Epithelial cell of prostate (primary cell): ENCODE data around the gene BCL2L14.

Experiments used
- DNase-seq: peaks from one replicate; pipeline ENCODE4 v3.0.0-alpha.2; 2011; ENCODE audit warnings: low read depth, low spot score
- H3K27ac ChIP-seq: fragments of 450-650 bp; 2 replicates; pipeline ENCODE4 v1.5.1; 2017; ENCODE audit warnings: mild to moderate bottlenecking

BCL2L14 gene

DNA sequence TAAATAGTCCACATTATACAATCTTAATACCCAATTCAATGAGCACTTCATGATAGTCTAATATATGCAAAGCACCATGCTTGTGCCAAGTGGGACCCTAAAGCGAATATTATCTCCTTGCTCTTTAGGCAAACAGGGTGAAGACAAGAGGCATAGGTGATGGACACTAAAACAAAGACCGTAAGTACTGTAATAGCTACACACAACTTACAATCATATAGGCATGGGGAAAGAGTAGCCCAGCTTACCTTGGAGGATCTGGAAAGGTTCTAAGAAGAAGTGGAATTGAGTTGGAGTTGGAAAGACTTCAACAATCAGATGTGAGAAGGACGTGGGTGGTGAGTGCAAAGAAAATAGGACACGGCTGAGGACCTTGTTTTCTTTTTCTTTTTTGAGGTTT, 19.1 kb upstream of the BCL2L14 start:
- no peak for DNase-seq
- H3K27ac ChIP-seq = no peak overlapping the region

DNA sequence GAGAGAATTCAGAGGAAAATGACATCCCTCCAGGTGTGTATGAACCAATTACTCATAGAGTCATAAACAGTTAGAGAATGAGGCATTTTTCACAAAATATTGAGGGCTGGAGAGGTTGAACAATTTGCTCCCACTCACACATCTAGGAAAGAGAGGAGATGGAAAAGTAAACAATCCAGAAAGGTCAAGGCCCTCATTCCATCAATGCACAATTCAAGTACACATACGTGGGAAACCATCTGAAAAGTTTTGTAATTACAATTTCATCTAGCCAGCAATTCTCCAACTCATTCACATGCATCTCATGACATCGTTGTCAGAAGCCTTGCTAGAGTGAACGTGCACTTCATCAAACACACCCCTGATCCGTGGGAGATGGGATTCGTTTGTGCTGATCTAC, 15.7 kb upstream of the BCL2L14 start:
- H3K27ac ChIP-seq = no peak overlapping the region
- no peak for DNase-seq

DNA sequence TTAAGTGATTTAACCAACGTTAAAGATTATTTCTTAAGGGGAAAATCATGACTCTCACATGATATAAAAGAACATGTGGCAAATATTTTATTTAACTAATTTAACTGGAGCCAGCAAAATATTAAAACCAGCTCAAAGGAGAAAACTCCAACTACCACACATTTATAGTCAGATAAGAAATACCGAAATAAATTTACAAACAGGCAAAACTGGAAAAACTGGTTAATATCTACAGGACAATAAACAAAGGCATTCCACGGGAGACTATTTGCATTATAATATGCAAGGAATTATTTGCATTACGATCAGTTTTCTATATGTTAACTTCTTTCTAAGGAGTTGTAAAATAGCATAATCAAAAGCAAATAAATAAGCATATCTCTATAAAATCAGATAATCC, 13.8 kb upstream of the BCL2L14 start:
- no peak for DNase-seq

DNA sequence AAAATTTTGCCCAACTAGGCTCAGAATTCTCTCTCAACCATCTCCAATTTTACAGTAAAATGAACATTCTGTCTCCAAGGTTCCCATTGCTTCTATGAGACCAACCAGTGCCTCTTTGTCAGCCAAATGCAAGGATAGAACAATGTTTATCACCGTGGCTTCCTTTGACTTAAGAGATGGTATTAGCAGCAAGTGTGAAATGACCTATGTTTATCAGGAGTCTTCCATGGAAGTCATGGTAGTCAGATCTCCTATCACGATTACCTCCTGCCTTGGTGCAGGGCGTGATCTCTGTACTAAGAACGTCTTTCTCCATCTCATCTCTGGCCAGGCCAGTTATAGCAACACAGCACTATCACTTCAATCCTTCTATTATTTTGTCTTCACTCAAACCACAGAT, 6.1 kb upstream of the BCL2L14 start:
- DNase-seq = no peak
- H3K27ac ChIP-seq = no peak overlapping the region

More for the DNA sequence above, 13.8 kb upstream of the BCL2L14 start:
- H3K27ac ChIP-seq = no peak overlapping the region

DNA sequence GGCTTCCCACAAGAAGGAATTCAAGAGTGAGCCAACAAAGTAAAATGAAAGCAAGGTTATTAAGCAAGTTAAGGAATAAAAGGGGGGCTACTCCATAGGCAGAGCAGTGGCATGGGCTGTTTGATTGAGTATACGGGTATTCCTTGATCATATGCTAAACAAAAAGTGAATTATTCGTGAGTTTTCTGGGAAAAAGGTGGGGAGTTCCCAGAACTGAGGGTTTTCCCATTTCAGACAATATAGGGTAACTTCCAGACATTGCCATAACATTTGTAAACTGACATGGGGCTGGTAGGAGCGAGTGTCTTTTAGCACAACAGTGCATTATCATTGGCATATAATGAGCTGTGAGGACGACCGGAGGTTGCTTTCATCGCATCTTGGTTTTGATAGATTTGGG, 2.0 kb upstream of the BCL2L14 start:
- H3K27ac ChIP-seq = no peak overlapping the region
- no peak for DNase-seq

DNA sequence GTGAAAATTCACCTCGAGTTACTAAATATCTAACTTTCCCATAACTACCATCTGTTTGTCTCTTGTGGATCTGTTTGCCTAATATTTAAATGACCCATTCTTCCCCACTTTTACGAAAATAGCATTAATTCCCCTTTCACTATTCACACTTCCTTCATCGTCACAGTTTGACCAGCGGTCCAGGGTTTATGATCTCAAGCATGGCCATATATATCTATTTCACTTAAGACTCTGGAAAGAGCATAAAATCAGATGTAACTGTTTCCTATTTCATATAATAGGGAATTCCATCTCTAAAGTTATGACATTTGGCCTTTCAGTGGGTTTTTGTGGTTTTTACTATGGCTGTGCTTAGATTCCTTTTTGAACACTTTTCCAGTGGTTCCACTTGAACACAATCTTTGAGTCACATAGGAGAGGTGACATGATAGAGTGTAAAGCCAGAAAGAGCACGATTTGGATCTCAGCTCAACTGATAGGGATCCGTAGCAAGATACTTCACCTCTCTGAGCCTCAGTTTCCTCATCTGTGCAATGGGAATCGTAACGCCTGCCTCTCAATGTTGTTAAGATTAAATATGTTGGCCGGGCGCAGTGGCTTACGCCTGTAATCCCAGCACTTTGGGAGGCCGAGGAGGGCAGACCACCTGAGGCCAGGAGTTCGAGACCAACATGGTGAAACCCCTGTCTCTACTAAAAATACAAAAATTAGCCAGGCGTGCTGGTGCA, 754 bp upstream of the BCL2L14 start:
- no peak for DNase-seq
- H3K27ac ChIP-seq = no peak overlapping the region

DNA sequence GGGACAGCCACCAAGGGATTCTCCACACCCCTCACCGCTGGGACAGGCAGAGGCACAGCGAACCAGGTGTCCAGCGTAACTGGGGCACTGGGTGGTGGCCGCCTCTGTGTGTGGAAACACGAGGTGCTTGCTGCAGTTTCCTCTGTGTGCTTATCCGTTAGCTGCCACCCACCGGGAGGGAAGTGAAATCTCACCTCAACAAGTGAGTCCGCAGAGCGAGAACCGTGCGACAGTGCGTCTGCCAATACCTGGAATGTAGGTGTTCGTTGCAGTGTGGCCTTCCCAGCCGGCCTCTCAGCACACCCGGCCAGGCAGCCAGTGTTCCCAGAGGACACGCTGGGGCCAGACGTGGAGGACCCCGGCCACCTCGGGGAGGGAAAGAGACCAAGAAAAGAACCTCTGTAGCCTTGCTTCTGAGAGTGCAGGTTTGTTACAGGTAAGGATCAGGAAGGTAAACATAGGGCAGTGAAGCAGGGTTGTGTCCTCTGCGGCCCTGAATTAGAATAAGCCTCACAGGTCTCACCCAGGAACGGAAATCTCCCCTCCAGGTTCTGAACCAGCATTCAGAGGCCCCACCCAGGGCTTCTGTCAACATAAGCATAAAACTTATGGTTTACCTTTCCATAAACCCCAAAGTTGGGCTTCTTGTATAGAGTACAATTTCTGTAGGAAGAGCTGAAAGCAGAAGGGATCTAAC, 1.5 kb downstream of the BCL2L14 start:
- no peak for DNase-seq
- H3K27ac ChIP-seq = no peak overlapping the region

DNA sequence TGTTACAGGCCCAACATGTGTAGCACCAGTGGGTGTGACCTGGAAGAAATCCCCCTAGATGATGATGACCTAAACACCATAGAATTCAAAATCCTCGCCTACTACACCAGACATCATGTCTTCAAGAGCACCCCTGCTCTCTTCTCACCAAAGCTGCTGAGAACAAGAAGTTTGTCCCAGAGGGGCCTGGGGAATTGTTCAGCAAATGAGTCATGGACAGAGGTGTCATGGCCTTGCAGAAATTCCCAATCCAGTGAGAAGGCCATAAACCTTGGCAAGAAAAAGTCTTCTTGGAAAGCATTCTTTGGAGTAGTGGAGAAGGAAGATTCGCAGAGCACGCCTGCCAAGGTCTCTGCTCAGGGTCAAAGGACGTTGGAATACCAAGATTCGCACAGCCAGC, 8.6 kb downstream of the BCL2L14 start:
- no peak for DNase-seq
- no peak overlapping the region for H3K27ac ChIP-seq

DNA sequence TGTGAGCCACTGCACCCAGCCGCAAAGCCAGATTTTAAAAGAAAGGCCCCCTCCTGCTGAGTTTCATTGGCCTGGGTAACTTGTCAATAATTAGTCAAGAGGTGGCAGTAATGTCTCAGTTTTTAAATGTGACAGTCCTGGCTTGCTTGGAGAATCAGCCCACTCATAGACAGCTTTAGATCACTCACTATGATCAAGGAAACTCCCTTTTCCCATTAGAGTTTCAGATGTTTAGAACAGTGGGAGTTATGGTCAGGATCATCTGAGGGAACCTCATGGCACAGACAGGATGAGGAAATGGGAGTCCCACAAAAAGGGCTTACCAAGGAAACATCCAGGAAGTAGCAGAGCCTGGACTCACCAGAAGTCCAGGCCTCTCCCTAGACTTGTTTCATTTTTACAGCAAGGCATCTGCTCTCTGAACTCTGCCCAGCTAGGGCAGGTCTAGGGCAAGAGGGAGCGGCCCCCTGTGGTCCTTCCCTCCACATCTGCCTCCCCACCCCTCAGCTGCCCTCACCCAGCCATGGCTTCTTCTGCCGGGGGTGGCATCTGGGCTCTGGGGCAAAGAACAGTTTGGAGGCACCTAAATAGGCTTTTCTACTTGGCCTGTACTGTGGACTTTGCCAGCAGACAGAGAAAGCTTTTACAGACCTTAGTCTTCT, 11.2 kb downstream of the BCL2L14 start:
- no peak overlapping the region for H3K27ac ChIP-seq
- no peak for DNase-seq

DNA sequence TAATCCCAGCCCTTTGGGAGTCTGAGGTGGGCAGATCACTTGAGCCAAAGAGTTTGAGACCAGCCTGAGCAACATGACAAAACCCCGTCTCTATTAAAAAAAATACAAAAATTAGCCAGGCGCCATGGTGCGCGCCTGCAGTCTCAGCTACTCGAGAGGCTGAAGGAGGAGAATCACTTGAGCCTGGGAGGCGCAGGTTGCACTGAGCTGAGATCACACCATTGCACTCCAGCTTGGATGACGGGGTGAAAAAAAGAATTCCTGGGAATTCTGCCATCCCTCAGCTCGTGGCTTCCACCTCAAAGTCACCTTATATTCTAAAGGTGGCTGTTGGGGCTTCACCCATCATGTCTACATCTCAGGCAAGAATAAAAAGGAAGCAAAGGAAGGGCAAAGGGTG, 12.9 kb downstream of the BCL2L14 start:
- no peak overlapping the region for H3K27ac ChIP-seq

DNA sequence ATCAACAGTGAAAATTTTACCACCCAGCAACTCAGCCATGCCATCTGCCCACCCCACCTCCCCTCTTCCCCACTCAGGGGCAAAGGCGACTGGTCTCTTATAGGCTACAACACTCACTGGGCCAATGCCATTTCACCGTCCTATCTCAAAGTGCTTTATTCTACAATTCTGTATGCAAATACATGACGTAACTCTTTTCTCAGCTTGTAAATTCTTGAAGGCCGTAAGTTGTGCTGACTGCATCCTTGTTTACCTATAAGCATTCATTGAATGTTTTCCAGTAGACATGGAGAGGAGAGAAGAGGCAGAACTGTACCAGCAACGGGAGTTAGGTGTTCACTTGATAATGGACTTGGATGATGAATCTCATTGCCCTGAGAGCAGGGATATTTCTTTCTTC, 15.6 kb downstream of the BCL2L14 start:
- no peak overlapping the region for H3K27ac ChIP-seq
- DNase-seq = no peak

More for the DNA sequence above, 12.9 kb downstream of the BCL2L14 start:
- no peak for DNase-seq

DNA sequence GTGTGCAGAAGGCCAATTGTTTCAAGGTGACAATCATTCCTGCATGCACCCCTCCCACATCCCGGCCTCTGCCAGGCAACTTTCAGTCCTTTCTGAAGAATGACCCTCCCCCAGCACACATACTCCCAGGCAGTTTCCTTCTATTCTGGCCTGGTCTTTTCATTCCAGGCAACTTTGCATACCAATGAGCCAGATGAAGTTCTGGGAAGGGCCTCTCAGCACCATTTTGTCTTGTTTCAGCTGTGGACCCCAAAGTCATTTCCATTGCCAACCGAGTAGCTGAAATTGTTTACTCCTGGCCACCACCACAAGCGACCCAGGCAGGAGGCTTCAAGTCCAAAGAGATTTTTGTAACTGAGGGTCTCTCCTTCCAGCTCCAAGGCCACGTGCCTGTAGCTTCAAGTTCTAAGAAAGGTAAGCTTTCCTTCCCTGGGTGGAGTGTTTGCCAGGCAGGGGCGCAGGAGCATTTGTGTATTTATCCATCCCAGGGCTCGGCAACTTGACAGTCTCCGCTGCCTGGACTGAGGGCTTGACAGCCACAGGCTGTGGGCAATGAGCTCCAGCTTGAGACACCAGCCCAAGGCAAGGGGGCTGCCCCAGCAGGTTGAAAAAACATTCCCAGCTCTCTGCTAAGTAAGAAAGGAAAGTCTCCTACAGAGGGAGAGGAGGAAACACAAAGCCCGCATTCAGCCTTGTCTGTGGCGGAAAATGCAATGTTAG, 16.4 kb downstream of the BCL2L14 start:
- no peak for DNase-seq
- no peak overlapping the region for H3K27ac ChIP-seq

DNA sequence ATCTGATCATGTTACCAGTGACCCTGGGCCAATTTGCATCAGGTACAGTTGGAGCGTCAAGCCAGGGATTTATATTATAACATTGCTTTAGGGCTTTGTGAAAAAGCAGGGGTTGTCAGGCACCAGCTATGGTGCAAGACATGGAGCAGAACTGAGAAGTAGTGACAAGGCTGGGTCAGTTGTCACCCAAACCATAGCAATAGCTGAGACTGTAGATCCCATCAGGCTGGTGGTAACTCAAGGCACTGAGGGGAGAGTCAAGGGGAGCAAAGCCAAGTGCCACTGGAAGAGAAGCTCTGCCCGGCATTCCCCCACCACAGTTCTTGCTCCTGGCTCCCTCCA, 16.9 kb downstream of the BCL2L14 start:
- DNase-seq = no peak
- H3K27ac ChIP-seq = no peak overlapping the region

DNA sequence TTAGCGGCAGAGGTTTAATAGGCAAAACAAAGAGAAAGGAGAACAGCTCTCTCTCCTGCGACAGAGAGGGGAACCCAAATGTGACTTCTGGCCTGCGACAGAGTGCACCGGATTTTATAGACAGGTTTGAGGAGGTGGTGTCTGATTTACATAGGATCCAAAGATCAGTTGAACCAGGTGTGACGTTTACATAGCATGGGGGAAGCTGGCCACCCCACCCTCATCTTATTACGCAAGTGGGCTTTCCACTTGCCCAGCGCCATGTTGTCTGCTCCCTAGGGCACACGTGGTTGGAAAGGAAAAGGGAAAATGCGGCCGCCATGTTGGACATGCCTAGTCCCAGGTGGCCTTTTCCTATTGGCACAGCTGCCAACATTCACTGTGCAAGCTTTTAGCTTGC, 17.4 kb downstream of the BCL2L14 start:
- no peak for DNase-seq
- H3K27ac ChIP-seq = no peak overlapping the region

DNA sequence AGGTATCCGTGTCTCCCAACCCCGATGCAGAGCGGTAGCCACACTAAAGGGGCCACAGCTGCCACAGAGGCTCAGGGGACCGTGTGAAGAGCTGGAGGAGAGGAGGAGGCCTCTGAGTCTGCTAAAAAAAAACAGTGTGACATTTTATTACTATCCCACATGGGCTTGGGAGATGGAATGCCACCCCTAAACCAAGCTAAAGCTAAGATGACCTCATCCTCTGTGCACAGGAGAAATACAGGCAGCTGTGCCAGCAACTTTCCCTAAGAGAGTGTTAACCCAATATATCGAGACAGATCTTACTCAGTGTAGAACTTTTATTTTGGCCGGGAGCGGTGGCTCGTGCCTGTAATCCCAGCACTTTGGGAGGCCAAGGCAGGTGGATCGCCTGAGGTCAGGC, 18.0 kb downstream of the BCL2L14 start:
- no peak for DNase-seq
- H3K27ac ChIP-seq = no peak overlapping the region

DNA sequence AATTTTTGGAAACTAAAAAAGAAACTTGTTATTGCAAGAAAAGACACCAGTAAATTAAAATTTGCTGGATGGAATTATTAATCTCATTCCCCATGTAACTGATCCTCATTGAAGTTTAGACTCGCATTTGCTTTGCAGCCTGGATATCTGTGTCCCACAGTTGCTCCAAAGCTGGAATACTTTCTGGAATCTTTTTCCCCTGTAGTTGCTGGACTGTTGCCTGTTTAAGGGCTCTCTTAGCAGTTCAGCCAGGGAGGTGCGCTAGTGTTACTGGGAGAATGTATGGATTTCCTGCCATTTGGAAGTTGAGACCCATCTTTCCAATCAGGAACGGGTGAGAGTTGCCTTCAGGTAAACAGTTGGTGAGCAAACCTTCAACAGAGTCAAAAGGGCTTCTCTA, 20.3 kb downstream of the BCL2L14 start:
- no peak for DNase-seq
- no peak overlapping the region for H3K27ac ChIP-seq

DNA sequence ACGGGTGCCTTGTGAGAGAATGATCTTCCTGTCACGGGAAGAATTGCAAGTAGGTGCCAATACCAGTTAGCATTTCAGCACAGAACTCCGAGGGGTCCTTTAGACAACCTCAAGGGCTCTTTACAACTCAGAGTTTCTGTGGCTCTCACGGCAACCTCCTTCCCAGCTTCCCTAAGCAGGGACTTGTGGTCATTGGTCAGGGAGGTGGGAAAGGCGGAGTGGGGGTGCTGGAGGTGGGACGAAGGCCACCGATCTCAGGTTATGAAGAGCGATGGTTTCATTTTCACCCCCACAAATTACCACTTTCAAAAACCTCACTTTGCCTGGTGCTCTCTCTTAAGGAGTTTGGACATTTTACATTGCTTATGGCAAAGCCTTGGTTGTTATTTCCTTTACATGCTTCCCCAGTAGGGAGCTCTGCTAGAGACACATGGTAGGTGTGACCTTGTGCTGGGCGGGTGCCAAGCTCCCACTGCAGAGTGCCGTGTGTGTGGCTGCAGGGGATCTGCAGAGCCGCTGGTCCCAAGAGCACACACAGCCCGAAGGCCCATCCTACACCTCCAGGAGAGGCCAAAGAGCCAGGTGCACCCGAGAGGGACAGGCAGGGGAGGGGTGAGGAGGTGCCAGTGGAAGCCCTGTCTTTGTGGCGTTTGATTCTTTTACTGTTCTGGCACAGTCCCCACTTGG, 21.4 kb downstream of the BCL2L14 start:
- H3K27ac ChIP-seq = no peak overlapping the region
- DNase-seq = no peak

DNA sequence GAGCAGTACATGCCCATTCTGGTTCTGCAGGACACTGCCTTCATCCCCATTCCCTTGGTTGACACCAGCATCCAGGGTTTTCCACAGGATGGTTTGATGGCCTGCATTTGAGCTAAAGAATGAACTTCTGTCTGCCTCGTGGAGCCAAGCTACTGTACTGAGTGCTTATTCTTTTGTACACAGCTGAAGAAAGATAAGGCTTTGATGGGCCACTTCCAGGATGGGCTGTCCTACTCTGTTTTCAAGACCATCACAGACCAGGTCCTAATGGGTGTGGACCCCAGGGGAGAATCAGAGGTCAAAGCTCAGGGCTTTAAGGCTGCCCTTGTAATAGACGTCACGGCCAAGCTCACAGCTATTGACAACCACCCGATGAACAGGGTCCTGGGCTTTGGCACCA, 23.7 kb downstream of the BCL2L14 start:
- no peak for DNase-seq
- H3K27ac ChIP-seq = no peak overlapping the region

DNA sequence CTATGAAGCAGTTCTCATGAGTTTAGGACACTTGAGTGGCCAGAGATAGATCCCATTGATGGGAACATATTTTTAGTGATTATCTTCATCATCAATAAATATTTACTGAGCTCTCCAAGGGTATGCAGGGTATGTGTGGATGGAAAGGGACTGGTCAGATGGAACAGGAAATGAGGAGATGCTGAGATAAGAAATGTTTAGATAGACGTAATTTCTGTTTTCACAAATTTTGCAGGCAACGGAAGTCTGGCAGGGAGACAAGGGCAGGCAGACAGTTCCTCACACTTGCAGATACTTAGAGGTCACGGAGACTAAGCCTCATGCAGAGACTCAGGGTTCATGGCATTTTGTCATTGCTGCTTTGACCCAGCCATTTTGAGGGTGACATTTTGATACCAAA, 24.3 kb downstream of the BCL2L14 start:
- H3K27ac ChIP-seq = no peak overlapping the region
- no peak for DNase-seq

DNA sequence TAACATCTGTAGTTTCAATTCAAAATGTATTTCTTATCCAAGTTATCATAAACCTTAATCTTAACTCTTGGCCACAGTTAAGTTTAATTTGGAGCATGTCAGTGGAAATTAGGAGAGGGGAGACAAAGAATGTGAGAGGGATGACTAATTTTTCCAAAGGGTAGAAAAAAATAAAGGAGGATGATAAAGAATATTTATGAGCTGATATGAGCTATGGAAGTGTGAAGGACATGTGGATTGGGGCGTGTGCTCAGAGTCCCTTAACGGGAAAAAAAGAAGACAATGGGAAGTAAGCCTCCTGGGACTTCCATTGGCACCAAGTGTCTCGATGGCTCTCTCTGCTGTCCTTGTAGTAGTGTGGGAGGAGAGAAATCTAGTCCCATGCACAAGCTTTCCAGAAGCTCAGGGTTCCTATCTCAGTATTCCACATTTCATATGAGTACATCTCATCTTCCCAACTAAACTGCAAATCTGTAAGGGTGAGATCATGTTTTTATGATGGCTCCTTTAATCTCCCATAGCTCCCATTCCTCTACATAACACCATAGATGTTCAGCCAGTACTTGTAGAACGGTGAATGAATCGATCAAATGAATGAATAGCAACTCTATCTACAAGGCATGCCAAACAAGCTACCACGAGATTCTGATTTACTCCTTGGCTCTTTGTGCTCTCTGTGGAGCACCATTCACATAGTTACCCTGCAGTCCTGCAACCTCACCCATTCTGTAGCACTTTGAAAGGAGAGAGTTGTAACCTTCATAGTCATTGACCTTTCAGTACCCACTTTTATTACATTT, 27.4 kb downstream of the BCL2L14 start:
- H3K27ac ChIP-seq = no peak overlapping the region
- DNase-seq = no peak
